Activated CD8-positive, alpha-beta memory T cell treated with anti-CD3 and anti-CD28 coated beads for 36 hours (primary cell): ENCODE measurements around the gene NOS1AP. TPM values are rescaled to one million over a fixed set of nuclear protein-coding genes. Genes with fewer than 3 reads are reported as not detected.

Experiments used
- CTCF ChIA-PET: fragments of 350-600 bp; sonication (Branson Sonifier 250); formaldehyde crosslinking; loops from one replicate; lab custom pipeline; 2021; ENCODE audit warnings: antibody characterized with exemption; lab: Charles Lee
- POLR2A ChIA-PET: fragments of 350-600 bp; sonication (Branson Sonifier 250); formaldehyde crosslinking; loops from one replicate; lab custom pipeline; 2021; ENCODE audit warnings: antibody characterized with exemption; lab: Charles Lee
- total RNA-seq, 2 experiments: library from RNA; stranded (reverse); gene quantifications; one replicate each; pipeline ENCODE4 v1.2.3, GENCODE V29; 2021

Gene NOS1AP
- total RNA-seq, 2 experiments from 2014 or later: 0.04 to 0.13 TPM

- POLR2A ChIA-PET: no interaction called here
- CTCF ChIA-PET: no interaction called here
Measured at GRCh38 chr1:162364498-162364897, 295.0 kb downstream of the NOS1AP start.

- CTCF ChIA-PET: no interaction called here
Measured at GRCh38 chr1:162365284-162366020, 296.0 kb downstream of the NOS1AP start.

GRCh38 chr1:162366149-162366548 lies 296.7 kb downstream of the NOS1AP start:
- ChIA-PET CTCF (no interaction called here), POLR2A (no interaction called here)

More at GRCh38 chr1:162365284-162366020, 296.0 kb downstream of the NOS1AP start:
- POLR2A ChIA-PET: no interaction called here

- ChIA-PET POLR2A (no interaction called here), CTCF (no interaction called here)
Measured at GRCh38 chr1:162366671-162367070, 297.2 kb downstream of the NOS1AP start.

- ChIA-PET POLR2A (no interaction called here), CTCF (no interaction called here)
Measured at GRCh38 chr1:162367073-162367472, 297.6 kb downstream of the NOS1AP start.

GRCh38 chr1:162367772-162368171 lies 298.3 kb downstream of the NOS1AP start:
- ChIA-PET CTCF (no interaction called here), POLR2A (no interaction called here)

GRCh38 chr1:162368451-162368850 lies 299.0 kb downstream of the NOS1AP start:
- POLR2A ChIA-PET: no interaction called here
- CTCF ChIA-PET: no interaction called here

- ChIA-PET CTCF (no interaction called here), POLR2A (no interaction called here)
Measured at GRCh38 chr1:162369571-162369970, 300.1 kb downstream of the NOS1AP start.

GRCh38 chr1:162370161-162370560 lies 300.7 kb downstream of the NOS1AP start:
- ChIA-PET POLR2A (no interaction called here), CTCF (no interaction called here)

GRCh38 chr1:162370721-162371120 lies 301.2 kb downstream of the NOS1AP start:
- POLR2A ChIA-PET: no interaction called here
- CTCF ChIA-PET: no interaction called here

GRCh38 chr1:162371611-162372010 lies 302.1 kb downstream of the NOS1AP start:
- ChIA-PET CTCF (no interaction called here), POLR2A (interaction anchor here (0.5 kb wide), 1 partner anchor 190 kb away, joined by 3 read pairs; the partner anchor contains the start of gene UAP1)

- ChIA-PET CTCF (no interaction called here), POLR2A (interaction anchor here (0.5 kb wide), 1 partner anchor 189 kb away, joined by 3 read pairs; the partner anchor contains the start of gene UAP1)
Measured at GRCh38 chr1:162372159-162373071, 302.9 kb downstream of the NOS1AP start.

- POLR2A ChIA-PET: no interaction called here
Measured at GRCh38 chr1:162373072-162373427, 303.6 kb downstream of the NOS1AP start.

GRCh38 chr1:162373541-162374260 lies 304.2 kb downstream of the NOS1AP start:
- ChIA-PET POLR2A (no interaction called here), CTCF (no interaction called here)

More at GRCh38 chr1:162373072-162373427, 303.6 kb downstream of the NOS1AP start:
- CTCF ChIA-PET: no interaction called here

GRCh38 chr1:162374406-162374805 lies 304.9 kb downstream of the NOS1AP start:
- CTCF ChIA-PET: no interaction called here

GRCh38 chr1:162375463-162375862 lies 306.0 kb downstream of the NOS1AP start:
- ChIA-PET CTCF (interaction anchor here (0.7 kb wide), 1 partner anchor 157 kb away, joined by 3 read pairs; no protein-coding TSS in a partner anchor), POLR2A (no interaction called here)

More at GRCh38 chr1:162374406-162374805, 304.9 kb downstream of the NOS1AP start:
- POLR2A ChIA-PET: no interaction called here

GRCh38 chr1:162376691-162377090 lies 307.2 kb downstream of the NOS1AP start, which contains the start of gene SPATA46:
Gene SPATA46, minus strand, starts transcription at chr1:162376854. Its CDS starts 64 bp downstream, at chr1:162376790.
- ChIA-PET POLR2A (no interaction called here), CTCF (no interaction called here)

- CTCF ChIA-PET: no interaction called here
- POLR2A ChIA-PET: no interaction called here
Measured at GRCh38 chr1:162380061-162380846, 310.8 kb downstream of the NOS1AP start.

GRCh38 chr1:162381383-162381782 lies 311.9 kb downstream of the NOS1AP start, which contains the start of gene C1orf226:
Gene C1orf226, plus strand, starts transcription at chr1:162381728. Its CDS starts 174 bp downstream, at chr1:162381902.
- ChIA-PET POLR2A (no interaction called here), CTCF (no interaction called here)
